Stimulated activated CD4-positive, alpha-beta T cell treated with anti-CD3 and anti-CD28 coated beads, Interleukin-2, amount 100 ng/mL, for 24 hours (primary cell): Measurements from ENCODE around the gene GPR63.

Experiments
- DNase-seq, 2 donors: peaks; one replicate each; pipeline ENCODE4 v3.0.0-alpha.2; 2020

Gene GPR63

DNA sequence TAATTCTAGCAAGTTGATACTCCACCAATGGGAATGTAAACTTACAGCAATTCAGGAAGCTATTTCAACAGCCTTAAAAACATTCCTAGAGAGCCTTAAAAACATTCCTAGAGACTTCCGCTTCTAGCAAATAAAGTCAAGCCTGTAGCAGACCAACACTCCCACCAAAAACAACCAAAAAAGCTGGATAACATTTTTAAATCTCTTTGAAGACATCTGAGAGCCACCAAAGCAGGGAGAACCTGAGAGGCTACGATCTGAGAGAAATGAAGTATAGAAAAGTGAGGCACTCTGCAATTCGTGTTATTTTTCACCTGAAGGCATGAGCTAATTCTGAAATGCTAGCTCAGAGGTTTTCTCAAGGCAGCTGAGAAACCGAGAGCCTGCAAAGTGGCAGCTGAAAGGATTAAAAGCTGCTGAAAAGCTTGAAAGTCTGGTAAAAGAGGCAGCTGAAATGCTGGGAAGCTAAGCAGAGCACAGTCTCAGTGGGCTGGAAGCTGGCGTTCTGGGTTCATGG lies 20.9 kb downstream of the GPR63 start:
- DNase-seq, result no peak

DNA sequence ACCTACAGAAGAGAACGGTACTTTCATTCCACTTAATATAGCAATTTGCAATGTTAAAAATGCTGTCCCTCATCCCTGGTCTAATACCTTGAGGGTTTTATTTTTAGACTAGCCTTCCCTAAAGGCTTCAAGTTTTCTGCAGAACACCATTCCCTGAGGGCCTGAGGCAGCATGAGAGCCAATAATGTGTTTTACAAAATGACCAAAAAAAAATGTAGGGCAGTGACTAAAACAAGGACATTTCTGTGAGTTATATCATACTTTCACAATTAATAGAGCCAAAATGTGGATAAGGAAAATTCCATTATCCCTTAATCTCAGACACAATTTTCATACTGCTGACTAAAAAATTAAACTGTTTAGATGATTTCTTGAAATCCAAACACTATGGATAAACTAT lies 22.7 kb downstream of the GPR63 start:
- DNase-seq, result no peak

DNA sequence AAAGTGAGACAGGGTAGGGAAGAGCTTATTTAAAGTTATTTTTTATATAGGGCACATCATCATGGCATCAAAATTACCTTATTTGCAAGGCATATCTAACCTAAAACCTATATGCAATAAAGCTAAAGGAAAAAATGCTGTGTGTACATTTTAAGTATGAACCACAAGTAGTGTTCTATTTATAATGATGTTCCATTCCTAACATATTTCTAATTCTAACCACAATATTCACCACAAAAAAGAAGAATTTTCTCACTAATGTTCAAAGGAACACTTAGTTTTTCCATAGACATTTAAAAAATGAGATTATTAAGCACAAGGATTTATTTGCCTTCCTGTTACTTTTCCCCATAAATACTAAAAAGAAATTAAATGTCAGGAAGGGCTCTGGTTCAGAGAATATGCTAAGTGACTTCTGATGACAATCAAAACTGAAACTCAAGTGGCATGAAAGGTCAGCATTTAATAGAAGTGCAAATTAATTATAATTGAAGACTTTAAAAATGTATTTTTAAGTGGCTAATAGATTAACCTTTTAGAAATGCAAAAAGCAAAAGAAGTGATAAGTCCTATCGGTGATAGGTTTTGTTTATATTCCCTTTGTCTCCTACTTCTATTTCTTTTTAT lies 25.1 kb downstream of the GPR63 start:
- DNase-seq, result no peak

DNA sequence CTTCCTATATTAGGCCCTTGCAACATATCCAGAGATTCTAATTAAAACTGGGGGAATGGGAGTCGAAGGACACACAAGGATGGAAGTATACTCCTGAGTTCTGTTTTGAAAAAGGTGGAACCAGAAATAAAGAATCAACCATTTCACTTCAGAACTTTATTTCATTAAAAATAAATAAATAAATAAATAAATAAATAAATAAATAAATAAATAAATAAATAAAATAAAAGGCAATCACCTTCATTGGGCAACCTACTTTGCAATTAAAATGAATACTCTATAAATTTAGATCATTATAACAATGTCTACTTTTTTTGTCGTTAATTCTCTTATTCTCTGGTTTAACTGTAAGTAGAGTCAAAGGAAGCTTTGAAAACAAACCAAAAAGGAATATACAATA lies 25.6 kb downstream of the GPR63 start:
- DNase-seq, result no peak

DNA sequence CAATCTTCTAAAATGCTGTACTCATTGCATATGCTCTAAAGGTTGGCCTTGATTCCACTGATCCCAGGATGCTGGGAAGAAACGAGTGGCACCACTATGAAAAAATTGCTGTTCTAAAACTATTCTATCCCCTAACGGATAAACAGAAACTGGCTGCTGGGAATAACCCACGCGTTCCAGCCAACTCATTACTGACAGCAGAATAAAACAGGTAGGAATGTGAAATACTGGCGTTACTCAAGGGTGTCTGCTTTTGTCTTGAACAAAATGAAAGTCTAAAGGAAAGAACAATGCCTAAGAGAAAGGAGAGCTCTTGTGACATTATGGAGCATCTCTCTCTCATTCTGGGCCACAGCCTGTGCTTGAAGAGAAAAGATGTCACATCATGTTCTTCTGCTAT lies 26.1 kb downstream of the GPR63 start:
- DNase-seq, result no peak

DNA sequence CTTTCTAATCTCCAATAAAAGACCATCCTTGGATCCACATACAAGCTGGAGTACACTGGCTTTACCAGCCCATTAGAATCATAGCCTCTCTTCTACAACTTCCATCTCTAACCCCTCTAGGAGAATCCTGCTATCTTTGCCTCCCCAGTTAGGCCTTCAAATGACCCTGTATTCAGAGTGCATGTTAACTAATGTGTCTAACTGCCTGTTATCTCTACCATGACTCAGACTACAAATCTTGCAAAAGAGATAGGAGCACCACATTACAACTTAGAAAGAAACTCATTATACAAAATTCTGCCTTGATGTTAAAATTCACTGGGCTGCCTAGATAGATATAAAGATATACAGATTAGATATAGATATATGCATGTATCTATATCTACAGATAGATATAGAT lies 28.2 kb downstream of the GPR63 start:
- DNase-seq, result no peak

DNA sequence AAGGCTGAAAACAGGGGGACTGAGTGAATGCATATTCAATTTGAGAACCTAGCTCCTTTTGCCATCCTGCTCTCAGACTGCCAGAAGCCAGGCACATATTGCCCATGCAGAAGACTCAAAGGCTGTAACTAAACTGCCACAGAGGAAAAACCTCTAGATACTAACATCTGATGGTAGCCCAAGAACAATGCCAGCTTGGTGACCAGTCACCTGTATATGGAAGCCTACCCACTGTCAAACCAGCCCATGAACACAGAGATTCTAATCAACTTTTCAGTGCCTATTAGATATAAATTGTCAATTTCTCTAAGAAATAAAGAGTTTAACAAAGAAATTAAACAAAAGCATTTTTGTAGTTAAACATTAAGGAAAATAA lies 34.2 kb downstream of the GPR63 start:
- DNase-seq, result no peak

DNA sequence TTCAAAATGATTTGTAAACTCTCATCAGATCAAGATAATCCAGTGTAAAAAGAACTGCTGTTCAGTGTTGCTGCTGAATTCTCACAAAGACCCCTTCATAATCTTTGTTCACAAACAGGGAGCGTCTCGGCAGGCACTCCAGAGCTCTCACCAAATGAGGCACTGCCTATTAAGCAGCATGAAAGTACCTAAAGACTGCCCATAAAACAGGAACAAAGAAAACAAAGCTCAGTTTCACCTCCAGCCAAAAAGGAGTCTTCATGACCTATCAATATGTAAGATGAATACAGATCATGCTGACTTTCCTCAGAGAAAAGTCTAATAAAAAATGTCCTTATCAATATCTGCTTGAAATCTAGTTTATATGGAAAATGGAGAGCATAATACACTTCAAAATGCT lies 41.8 kb downstream of the GPR63 start:
- DNase-seq, result no peak

DNA sequence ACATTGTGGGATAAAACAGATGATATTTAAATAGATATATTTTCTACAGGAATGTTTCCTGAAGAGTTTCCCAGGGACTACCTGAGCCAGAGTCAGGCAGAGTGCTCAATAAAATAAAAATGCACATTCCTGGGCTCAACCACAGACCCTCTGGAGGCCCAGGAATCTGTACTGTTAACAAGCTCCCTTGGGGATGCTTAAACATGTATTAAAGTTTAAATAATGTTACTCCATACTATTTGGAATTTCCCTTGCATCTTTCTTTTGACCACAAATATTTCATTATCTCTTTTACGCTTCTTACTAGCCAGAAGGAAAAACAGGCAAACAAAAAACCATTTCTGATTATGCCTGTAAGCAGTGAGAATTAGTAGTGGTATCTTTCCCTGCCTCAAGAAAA lies 42.3 kb downstream of the GPR63 start:
- DNase-seq, result no peak

DNA sequence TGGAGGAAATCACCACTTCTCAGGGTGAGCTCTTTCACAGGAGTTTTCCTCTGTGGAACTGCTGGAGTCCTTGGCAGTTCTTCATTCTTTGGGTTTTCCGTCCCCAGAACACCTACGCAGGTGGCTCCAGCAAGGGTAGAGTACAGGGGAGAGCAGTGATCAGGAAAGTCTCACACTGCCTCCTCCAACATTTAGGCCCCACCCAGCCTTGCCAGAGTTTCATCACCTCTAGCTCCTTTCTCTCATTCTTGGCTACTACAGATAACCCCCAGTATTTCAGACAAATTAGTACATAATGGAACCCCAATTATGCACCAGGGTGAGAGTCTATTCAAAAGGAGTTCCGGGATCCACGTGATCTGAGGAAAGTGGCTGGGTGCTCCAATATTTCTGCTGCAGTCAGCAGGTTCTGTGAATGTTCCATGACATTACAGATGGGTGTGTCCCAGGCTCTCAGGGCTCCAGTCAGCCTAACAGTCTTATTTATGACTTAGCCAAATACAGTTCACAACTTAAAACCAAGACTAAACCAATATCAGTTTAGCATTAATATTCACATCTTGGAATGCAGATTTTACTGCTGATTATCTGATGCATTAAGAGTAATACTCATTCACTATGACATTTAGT lies 44.6 kb downstream of the GPR63 start:
- DNase-seq, result no peak

DNA sequence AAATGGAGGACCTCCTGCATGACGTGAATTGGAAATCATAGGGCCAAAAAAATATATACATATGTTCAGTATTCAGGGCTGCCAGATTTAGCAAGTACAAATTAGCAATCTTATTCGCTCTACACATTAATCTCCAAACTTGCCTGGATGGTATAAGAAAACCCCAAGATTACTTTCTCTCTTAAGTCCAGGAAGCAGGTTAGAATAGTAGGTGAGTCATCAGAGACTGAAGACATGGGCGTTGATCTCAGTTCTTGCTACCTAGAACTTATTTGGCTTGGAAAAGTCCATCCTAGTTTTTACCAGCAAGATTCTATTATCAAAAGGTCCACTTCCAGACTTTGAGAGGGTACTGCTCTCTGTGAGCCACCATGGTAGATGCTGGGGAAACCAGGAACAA lies 47.4 kb downstream of the GPR63 start:
- DNase-seq, result no peak

DNA sequence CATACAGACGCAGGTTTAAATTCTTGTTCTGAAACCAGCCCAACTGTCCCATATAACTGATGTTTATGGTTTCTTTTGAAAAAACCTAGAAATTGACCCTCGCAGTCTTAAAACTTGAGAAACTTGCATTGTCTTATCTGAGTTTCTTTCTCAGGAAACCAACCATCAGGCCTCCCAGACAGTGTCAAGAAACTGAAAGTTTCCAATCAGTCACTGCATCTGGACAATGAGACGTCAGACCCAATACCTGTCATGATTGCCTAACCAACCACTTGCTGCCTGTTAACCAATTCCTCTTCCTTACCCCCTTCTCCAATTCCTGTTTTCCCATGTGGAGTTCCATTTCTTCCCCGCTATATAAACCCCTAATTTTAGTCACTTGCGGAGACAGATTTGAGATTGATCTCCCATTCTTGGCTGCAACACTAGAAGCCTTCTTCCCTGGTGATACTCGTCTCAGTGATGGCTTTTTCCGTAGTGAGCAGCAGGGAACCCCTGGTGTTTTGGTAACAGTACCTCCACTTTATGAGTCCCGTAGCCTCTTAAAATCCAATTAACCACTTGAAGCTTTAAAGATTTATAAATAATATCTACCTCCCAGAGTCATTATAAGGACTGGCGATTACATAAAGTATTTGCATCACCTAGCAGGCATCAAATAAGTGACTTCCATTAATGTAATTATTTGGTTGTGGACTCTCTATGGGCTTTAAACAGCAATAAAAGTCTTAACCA lies 49.3 kb downstream of the GPR63 start:
- no peak for DNase-seq

DNA sequence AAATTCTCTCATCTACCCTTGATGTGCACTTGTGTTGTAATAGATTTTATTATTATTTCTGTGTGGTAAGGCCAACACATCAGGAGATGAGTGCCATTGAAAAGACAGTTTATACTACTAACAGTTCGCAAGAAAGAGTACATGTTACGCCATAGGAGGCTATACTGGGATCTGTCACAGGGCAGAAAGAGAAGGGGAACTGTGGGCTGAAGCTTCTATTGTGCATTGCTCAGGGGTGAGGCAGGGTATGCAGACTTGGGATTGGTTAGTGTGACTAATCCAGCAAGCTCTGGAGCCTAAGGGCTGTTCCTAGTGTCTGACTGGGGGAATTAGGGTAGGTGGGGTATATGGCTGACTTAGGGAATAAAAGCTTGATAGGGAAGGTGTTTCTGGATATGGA lies 50.9 kb downstream of the GPR63 start:
- DNase-seq, result no peak

DNA sequence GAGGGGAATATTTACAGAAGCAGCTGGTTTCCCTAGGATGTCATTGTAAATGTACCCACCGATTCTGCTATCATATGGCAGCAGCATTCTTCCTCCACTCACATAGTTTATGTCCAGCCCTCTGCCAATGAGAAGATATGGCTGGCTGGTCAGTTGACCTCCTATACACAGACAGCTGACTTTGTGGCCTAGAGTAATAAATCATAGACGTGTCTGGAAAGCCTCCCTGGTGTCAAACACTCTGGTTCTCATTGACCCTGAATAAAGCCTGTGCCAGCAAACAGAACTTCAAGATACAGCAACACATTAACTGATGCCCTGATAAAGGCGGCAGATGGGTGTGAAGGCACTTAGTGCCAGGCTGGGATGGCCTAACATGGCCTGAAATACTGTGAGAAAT lies 52.6 kb downstream of the GPR63 start:
- DNase-seq, result no peak

DNA sequence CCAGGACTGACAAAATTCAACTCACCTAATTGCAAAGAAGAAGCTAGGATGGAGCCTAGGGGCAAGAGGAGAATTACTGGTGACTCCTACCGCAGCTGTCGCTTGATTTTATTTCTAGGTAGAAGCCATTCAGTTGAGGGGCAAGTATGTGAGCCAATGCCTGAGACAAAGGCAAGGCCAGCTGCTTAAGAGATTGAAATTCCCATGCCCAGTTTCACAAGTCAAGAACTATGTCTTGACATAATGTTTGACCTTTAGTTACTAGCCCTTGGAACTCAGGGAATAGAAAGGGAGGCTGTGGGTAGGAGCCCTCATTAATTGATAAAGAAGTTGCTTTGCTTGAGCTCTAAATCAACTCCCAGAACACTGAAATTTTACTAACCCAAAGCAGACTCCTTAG lies 54.0 kb downstream of the GPR63 start:
- DNase-seq, result no peak

DNA sequence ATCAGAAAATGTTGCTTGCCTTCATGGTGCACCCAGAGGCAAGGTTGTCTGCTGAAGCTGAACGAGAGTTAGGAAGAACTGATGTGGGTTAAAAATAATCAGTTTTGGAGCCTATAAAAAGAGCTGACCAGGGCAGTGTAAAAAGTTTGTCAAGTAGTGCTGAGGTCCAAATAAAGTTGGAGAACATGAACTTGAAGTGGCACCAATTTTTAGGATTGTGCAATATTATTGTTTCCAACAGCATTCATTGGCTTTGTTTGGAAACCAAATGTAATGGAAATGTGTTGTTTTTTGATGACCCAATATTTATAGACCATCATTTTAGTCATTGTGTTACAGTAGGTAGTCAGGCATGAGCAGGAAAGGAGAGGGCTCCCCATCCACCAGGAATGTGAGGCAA lies 55.7 kb downstream of the GPR63 start:
- no peak for DNase-seq

DNA sequence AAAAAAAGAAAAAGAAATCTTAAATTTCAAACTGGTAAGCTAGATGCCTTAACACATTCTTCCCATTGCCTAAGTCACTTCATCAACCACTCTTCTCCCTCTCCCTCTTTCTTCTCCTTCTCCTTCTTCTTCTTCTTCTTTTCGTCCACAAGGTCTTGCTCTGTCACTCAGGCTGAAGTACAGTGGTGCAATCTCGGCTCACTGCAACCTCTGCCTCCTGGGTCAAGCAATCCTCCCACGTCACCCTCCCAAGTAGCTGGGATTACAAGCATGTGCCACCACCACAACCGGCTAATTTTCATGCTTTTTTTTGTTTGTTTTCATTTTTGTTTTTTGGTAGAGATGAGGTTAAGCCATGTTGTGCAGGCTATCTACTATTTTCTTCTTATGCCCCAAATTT lies 60.2 kb downstream of the GPR63 start:
- DNase-seq, result no peak

DNA sequence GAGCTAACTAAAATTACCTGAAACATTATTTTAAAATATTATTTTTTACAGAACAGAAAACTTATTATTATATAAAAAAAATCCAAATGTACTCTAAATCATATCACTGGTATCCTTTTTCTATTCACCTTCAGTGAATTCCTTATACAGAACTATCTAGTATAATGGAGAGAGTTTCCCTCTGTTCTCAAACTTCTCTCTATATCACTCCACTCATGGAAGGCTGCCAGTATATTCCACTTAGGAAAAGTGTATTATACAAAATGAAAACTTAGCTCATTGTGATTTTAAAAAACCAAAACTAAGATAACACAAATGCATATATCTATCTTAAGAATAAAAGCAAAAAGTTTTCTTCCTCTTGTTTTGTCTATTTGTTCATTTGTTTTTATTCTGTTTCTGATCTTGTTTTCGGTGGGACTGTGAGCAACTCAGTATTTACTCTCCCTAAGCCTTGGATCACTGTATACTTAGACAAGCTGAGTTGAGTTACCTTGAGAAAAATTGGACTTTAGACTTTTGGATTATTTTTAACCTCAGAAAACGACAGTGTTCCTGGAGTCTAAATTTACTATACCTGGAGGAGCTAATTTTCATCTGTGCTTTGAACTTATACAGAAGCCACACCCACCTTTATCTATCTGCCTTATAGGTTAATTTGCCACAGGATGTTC lies 61.4 kb downstream of the GPR63 start:
- no peak for DNase-seq

DNA sequence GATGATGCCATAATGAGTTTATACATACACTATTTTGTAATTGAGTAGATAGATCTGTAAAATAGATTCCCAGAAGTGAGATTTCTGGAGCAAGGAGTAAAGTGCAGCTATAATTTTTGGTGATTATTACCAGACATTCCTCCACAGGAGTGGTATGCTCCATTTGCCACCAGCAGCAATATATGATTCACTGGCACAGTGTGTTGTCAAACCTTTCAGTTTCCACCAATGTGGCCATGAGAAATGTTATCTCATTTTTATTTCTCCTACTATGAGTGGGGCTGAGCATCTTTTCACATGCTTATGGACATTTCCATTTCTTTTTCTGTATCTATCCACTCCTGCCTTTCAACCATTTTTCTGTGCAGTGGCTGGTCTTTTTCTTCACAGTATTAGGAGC lies 70.5 kb downstream of the GPR63 start:
- DNase-seq, result no peak

DNA sequence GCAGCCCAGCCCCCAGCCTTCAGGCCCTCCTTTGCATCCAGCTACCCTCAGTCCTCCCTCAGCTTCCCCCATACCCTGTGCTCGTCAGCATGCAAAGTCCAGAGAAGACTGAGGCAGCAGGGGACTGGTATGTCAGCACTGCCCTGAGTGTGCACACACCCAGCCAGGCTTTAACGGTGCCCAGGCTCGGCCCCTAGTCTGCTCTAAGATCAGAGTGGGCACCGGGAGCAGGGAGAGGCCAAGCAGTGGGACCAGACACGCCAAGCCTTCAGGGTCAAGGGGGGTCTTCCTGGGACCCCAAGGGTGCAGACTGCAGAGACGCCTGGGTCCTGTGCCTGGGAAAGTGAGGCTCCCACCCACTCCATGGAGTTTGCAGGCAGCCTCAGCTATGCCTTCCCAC lies 74.7 kb downstream of the GPR63 start:
- DNase-seq, result no peak

DNA sequence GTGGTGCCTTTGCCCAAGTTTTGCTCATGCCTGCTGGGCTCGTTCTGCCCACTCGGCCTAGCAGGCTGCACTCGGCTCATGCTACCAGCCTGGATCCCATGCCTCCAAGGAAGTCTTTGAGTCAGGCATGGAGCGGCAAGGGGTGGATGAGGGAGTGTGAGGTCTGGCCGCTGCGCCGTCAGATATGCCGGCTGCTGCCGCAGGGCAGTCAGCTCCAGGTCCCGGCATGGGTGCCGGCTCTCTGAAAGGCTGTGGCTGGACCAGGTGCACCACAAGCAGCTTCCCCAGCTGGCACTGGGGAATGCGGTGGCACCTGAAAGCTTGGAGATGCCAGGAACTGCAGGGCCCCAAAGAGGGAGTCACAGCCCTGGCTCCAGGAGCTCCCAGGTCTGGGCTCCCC lies 75.5 kb downstream of the GPR63 start:
- DNase-seq, result no peak

DNA sequence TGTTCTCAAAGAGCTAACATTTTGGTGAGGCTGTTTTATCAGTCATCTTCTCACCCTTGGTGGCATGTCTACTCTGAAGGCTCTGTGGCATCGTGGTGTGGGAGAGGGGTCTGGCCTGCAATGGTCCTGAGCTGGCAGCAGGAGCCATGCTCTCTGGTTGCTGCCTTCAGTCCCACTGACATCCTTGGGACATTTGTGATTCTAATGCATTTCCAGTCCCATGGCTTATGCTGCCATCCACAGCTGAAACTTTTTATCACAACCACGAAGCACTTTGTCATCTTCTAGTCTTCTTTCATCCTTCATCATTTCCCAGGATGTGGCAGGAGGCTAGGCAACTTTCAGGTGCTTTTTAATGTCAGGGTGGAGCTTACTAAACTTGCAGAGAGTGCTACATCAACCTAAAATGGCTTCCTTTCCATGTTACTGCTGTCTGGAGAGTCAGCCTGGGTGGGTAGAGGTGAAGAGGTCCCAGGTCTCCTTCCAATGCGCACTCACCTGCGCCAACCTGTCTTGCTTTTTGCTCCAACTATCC lies 77.1 kb downstream of the GPR63 start:
- no peak for DNase-seq

DNA sequence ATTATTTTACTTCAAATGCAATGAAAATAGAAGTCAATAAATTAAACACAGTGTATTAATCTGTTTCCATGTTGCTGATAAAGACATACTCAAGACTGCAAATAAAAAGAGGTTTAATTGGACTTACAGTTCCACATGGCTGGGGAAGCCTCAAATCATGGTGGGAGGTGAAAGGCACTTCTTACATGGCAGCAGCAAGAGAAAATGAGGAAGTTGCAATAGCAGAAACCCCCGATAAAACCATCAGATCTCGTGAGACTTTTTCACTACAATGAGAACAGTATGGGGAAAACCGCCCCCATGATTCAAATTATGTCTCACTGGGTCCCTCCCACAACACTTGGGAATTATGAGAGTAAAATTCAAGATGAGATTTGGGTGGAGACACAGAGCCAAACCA lies 82.2 kb downstream of the GPR63 start:
- no peak for DNase-seq

DNA sequence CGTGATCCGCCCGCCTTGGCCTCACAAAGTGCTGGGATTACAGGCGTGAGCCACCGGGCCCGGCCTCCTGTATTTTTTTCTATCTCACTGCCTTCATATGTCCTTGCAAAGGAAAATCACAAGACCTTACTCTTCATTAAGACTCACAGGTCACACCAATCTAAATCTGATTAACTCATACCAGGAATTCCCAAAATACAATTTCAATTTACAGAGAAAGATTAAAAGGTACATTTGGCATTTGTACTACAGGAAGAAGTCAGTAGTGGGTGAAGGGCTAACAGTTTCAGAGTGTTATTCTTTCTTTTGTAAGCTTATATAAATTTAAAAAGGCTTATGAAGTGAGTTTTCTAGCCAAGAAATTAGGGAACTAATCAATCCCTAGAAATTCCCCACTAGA lies 87.4 kb downstream of the GPR63 start:
- no peak for DNase-seq
